ENCODE data around the gene FGD3. TPM values are rescaled to one million over a fixed set of nuclear protein-coding genes. Genes with fewer than 3 reads are reported as not detected.

The FGD3 gene
- total RNA-seq, 4 donors from 2014 or later: 0.92 to 1.3 (median 0.97) TPM

- intact Hi-C loops (cut with DNase I; ENCODE audit: low total_unique reads): loop anchor here (5.0 kb wide), 1 partner anchor 66 kb away; the partner anchor contains the start of gene ZNF484
- Histone ChIP-seq H3K27me3 (peaks cover 0 to 5% (median 0%) of the 10 kb centered on the region in 3 donors), H3K36me3 (no peaks in the 10 kb centered on the region), H3K4me1 (peaks cover 8 to 10% of the 10 kb centered on the region in 2 donors), H3K9me3 (no peaks in the 10 kb centered on the region), H3K27ac (no peak overlapping the region), H3K4me3 (no peak overlapping the region)
- peak; percentile 70 to 85 for DNase-seq
- no peak for TF ChIP-seq POLR2A (IDR thresholded peaks at IDR 0.05)
- no peak for TF ChIP-seq CTCF (IDR thresholded peaks at IDR 0.05 in 4 of 5, conservative IDR thresholded peaks at IDR 0.05 in 1 of 5)
- in situ Hi-C loops (cut with MboI; ENCODE audit: low sequenced_read_pairs in 4 of 4): no loop called here
- ATAC-seq: peak; percentile 92 to 96
Measured at GRCh38 chr9:92942688-92943616, 4.4 kb upstream of the FGD3 start.

GRCh38 chr9:92944921-92945320 is 2.4 kb upstream of the FGD3 start:
- Histone ChIP-seq H3K9me3 (no peaks in the 10 kb centered on the region), H3K27me3 (peaks cover 0 to 6% (median 5%) of the 10 kb centered on the region in 3 donors), H3K27ac (no peak overlapping the region), H3K4me1 (peaks cover 8 to 10% of the 10 kb centered on the region in 2 donors), H3K4me3 (no peak overlapping the region), H3K36me3 (no peaks in the 10 kb centered on the region)
- ATAC-seq (no peak), DNase-seq (no peak)
- TF ChIP-seq CTCF (IDR thresholded peaks at IDR 0.05 in 4 of 5, conservative IDR thresholded peaks at IDR 0.05 in 1 of 5): no peak
- TF ChIP-seq POLR2A (IDR thresholded peaks at IDR 0.05): no peak
- intact Hi-C loops (cut with DNase I; ENCODE audit: low total_unique reads) (loop anchor here (5.0 kb wide), 1 partner anchor 68 kb away; the partner anchor contains the start of gene ZNF484), in situ Hi-C loops (cut with MboI; ENCODE audit: low sequenced_read_pairs in 4 of 4) (no loop called here)

GRCh38 chr9:92945796-92946195 is 1.5 kb upstream of the FGD3 start:
- Histone ChIP-seq H3K4me1 (peaks cover 8 to 10% of the 10 kb centered on the region in 2 donors), H3K36me3 (no peaks in the 10 kb centered on the region), H3K27ac (no peak overlapping the region), H3K4me3 (no peak overlapping the region), H3K27me3 (peaks cover 0 to 6% (median 5%) of the 10 kb centered on the region in 3 donors), H3K9me3 (no peaks in the 10 kb centered on the region)
- TF ChIP-seq POLR2A (IDR thresholded peaks at IDR 0.05) (no peak), CTCF (IDR thresholded peaks at IDR 0.05 in 4 of 5, conservative IDR thresholded peaks at IDR 0.05 in 1 of 5) (no peak)
- DNase-seq (no peak), ATAC-seq (no peak)
- in situ Hi-C loops (cut with MboI; ENCODE audit: low sequenced_read_pairs in 4 of 4) (no loop called here), intact Hi-C loops (cut with DNase I; ENCODE audit: low total_unique reads) (no loop called here)

GRCh38 chr9:92948038-92948534 is 763 bp downstream of the FGD3 start:
- H3K4me1 ChIP-seq: peaks cover 5 to 8% of the 10 kb centered on the region in 2 donors

More at GRCh38 chr9:92948038-92948534, 763 bp downstream of the FGD3 start:
- no peaks in the 10 kb centered on the region for H3K9me3 ChIP-seq
- intact Hi-C loops (cut with DNase I; ENCODE audit: low total_unique reads): no loop called here
- no peak for TF ChIP-seq CTCF (IDR thresholded peaks at IDR 0.05 in 4 of 5, conservative IDR thresholded peaks at IDR 0.05 in 1 of 5)
- no peak for TF ChIP-seq POLR2A (IDR thresholded peaks at IDR 0.05)
- peak overlapping the region; percentile 49 to 74 (median 60) for H3K4me3 ChIP-seq
- no peak for ATAC-seq
- in situ Hi-C loops (cut with MboI; ENCODE audit: low sequenced_read_pairs in 4 of 4): no loop called here
- H3K27me3 ChIP-seq: peaks cover 0 to 6% (median 5%) of the 10 kb centered on the region in 3 donors
- no peak for DNase-seq
- H3K27ac ChIP-seq: peak overlapping the region in 2 of 4 donors; percentile 8 to 26
- H3K36me3 ChIP-seq: no peaks in the 10 kb centered on the region
